ENCODE data around the gene GAL.

GAL gene

GRCh38 chr11:68687986-68688385 lies 3.6 kb downstream of the GAL start:
- H3K4me3 ChIP-seq (ENCODE audit: low read depth, low read length) = no peak overlapping the region
- no peaks in the 10 kb centered on the region for H3K36me3 ChIP-seq
- H3K27me3 ChIP-seq (ENCODE audit: insufficient read depth, low read depth, severe bottlenecking) = peaks cover 2% of the 10 kb centered on the region
- DNase-seq = no peak
- no peak overlapping the region for H3K27ac ChIP-seq
- TF ChIP-seq, protein P1, sequence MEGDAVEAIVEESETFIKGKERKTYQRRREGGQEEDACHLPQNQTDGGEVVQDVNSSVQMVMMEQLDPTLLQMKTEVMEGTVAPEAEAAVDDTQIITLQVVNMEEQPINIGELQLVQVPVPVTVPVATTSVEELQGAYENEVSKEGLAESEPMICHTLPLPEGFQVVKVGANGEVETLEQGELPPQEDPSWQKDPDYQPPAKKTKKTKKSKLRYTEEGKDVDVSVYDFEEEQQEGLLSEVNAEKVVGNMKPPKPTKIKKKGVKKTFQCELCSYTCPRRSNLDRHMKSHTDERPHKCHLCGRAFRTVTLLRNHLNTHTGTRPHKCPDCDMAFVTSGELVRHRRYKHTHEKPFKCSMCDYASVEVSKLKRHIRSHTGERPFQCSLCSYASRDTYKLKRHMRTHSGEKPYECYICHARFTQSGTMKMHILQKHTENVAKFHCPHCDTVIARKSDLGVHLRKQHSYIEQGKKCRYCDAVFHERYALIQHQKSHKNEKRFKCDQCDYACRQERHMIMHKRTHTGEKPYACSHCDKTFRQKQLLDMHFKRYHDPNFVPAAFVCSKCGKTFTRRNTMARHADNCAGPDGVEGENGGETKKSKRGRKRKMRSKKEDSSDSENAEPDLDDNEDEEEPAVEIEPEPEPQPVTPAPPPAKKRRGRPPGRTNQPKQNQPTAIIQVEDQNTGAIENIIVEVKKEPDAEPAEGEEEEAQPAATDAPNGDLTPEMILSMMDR (IDR thresholded peaks at IDR 0.05; ENCODE audit: low read depth, low read length) = no peak
- no peaks in the 10 kb centered on the region for H3K9me3 ChIP-seq (ENCODE audit: severe bottlenecking)

DNA sequence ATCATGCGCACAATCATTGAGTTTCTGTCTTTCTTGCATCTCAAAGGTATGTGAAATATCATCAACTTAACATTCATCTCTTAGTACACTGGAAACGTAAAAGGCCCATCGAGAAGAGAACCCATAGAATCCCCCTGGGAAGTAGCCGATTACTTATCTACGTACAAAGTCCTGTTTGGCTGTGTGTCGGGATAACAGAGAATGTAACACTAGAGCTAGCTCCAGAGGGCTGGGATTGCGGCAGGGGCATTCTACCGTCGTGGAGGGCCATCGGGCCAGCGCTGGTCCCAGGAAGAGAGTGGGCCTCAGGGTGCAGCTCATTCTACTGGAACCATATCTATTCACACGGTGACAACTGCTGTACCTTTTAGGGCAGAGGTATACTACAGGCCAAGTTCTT lies 4.5 kb downstream of the GAL start:
- Histone ChIP-seq H3K9me3 (ENCODE audit: severe bottlenecking) (no peaks in the 10 kb centered on the region), H3K36me3 (no peaks in the 10 kb centered on the region), H3K27me3 (ENCODE audit: insufficient read depth, low read depth, severe bottlenecking) (peaks cover 2% of the 10 kb centered on the region), H3K27ac (no peak overlapping the region), H3K4me3 (ENCODE audit: low read depth, low read length) (no peak overlapping the region)
- no peak for DNase-seq
- TF ChIP-seq, protein P1 (IDR thresholded peaks at IDR 0.05; ENCODE audit: low read depth, low read length) = no peak

DNA sequence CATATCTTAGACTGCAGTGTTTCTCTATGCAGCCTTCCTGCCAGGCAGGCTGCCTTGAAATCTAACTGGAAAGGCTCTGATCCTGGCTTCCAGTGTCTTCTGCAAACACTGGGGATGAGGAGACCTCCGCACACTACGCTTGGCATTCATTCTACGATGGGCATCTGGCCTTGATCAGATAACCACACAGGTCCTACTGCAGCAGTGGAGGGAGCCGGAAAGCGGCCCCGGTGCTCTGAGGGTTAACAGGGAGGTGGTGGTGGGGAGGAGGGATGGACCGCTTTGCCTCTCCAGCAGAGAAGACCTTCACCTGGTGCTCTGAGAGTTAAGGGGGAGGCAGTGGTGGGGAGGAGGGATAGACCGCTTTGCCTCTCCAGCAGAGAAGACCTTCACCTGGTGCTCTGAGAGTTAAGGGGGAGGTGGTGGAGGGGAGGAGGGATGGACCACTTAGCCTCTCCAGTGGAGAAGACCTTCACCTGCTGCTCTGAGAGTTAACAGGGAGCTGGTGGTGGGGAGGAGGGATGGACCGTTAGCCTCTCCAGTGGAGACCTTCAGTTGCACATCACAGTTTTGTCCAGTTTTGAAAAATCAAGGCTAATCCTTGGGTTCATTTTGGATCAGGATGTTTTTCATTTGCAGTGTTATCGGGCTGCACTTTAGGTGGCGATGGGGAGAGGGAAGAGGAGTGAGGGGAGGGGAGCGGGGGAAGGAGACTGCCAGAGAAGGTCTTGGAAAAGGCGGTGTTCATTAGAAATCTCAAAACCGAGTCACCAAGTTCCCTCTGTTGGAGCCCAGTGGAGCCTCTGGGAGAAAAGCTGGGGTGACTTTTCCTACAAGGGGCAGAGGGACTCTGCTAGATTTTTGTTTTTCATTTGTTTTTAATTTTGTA lies 5.6 kb downstream of the GAL start:
- H3K36me3 ChIP-seq = no peaks in the 10 kb centered on the region
- TF ChIP-seq, protein P1 (IDR thresholded peaks at IDR 0.05; ENCODE audit: low read depth, low read length) = no peak
- H3K27ac ChIP-seq = no peak overlapping the region
- DNase-seq = no peak
- no peaks in the 10 kb centered on the region for H3K9me3 ChIP-seq (ENCODE audit: severe bottlenecking)
- H3K4me3 ChIP-seq (ENCODE audit: low read depth, low read length) = peak overlapping the region; percentile 17
- H3K27me3 ChIP-seq (ENCODE audit: insufficient read depth, low read depth, severe bottlenecking) = no peaks in the 10 kb centered on the region

- H3K27ac ChIP-seq = no peak overlapping the region
- no peak for DNase-seq
- no peaks in the 10 kb centered on the region for H3K36me3 ChIP-seq
- TF ChIP-seq, protein P1 (IDR thresholded peaks at IDR 0.05; ENCODE audit: low read depth, low read length) = peak; percentile 32
- no peaks in the 10 kb centered on the region for H3K27me3 ChIP-seq (ENCODE audit: insufficient read depth, low read depth, severe bottlenecking)
- peak overlapping the region; percentile 17 for H3K4me3 ChIP-seq (ENCODE audit: low read depth, low read length)
- H3K9me3 ChIP-seq (ENCODE audit: severe bottlenecking) = no peaks in the 10 kb centered on the region
These were observed 6.5 kb downstream of the GAL start for GRCh38 chr11:68690671-68691401.

DNA sequence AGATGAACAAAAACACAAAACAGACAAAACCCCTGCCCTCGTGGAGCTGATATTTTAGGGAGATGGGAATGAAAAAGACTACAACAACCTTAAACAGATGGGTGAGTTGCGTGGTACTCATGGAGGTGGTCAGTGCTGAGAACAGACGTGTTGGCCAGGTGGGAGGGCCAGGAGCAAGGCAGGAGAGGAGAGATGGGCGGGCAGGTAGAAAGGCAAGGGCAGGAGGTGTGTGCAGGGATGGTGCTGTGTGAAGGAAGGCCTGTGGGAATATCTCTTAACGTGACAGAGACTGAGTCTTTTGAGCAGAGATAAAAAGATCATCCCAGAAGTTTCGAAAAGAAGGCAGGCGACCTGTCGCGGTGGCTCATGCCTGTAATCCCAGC lies 7.0 kb downstream of the GAL start:
- Histone ChIP-seq H3K9me3 (ENCODE audit: severe bottlenecking) (peaks cover 3% of the 10 kb centered on the region), H3K4me3 (ENCODE audit: low read depth, low read length) (no peak overlapping the region), H3K27me3 (ENCODE audit: insufficient read depth, low read depth, severe bottlenecking) (no peaks in the 10 kb centered on the region), H3K27ac (no peak overlapping the region), H3K36me3 (no peaks in the 10 kb centered on the region)
- TF ChIP-seq, protein P1 (IDR thresholded peaks at IDR 0.05; ENCODE audit: low read depth, low read length) = no peak
- DNase-seq = no peak

Measured in WERI-Rb-1 (cell line).